ENCODE measurements around the gene MACROH2A2. TPM values are rescaled to one million over a fixed set of nuclear protein-coding genes. Genes with fewer than 3 reads are reported as not detected.

Gene MACROH2A2
- total and polyA plus RNA-seq, 2 of the 8 experiments (the other 6 are each of a cell fraction or from before 2014, with no cell fraction given), result 7.9 to 9.3 TPM

- H2BK20ac ChIP-seq (ENCODE audit: low read length), result no peak overlapping the region
- FAIRE-seq, result no peak
- no peaks in the 10 kb centered on the region for H3K79me1 ChIP-seq (ENCODE audit: low read depth, low read length)
- H3K9ac ChIP-seq (replicated peaks in 1 of 4; ENCODE audit: extremely low read depth in 1 of 4, low read depth in 3 of 4, low read length in 3 of 4), result no peak overlapping the region
- H3K9me3 ChIP-seq (ENCODE audit: insufficient read depth in 2 of 2, low read depth in 1 of 2, low read length in 1 of 2), result no peaks in the 10 kb centered on the region
- H3K79me2 ChIP-seq (ENCODE audit: control insufficient read depth in 1 of 2, insufficient read depth in 2 of 2, low read length in 2 of 2), result no peaks in the 10 kb centered on the region
- POLR2A ChIA-PET (ENCODE audit: partially characterized antibody), result no interaction called here
- H3K56ac ChIP-seq (replicated peaks; ENCODE audit: insufficient read length, low read depth, low read length), result no peak overlapping the region
- H4K91ac ChIP-seq (replicated peaks; ENCODE audit: insufficient read length, low read length), result no peak overlapping the region
- no peak overlapping the region for H4K8ac ChIP-seq (ENCODE audit: extremely low read depth, insufficient read depth, low read length)
- CTCF ChIA-PET (ENCODE audit: partially characterized antibody), result interaction anchor here (1.1 to 11.0 kb wide), 5 partner anchors 9 to 80 kb away, joined by 3 to 155 read pairs (median 10); partner anchors contain the start of gene TYSND1
- no peak overlapping the region for H3K14ac ChIP-seq (ENCODE audit: insufficient read length)
- no peak overlapping the region for H2AFZ ChIP-seq (ENCODE audit: low read length)
- no peak overlapping the region for H3K18ac ChIP-seq (ENCODE audit: extremely low read depth, low read length)
- H2AK5ac ChIP-seq (ENCODE audit: low read depth, low read length), result no peak overlapping the region
- no peak overlapping the region for H3K4me2 ChIP-seq (ENCODE audit: insufficient read depth in 1 of 2, low read depth in 2 of 2, low read length in 2 of 2)
- no peaks in the 10 kb centered on the region; a peak in 1 of 7 replicates for H3K4me1 ChIP-seq (replicated peaks in 1 of 4; ENCODE audit: control insufficient read depth in 3 of 4, insufficient read depth in 4 of 4, low read length in 3 of 4)
- no peak overlapping the region for H3K27ac ChIP-seq (ENCODE audit: low read depth, low read length)
- H3K27me3 ChIP-seq (replicated peaks in 1 of 4; ENCODE audit: control insufficient read depth in 3 of 4, extremely low read depth in 1 of 4, insufficient read depth in 3 of 4, low read length in 3 of 4), result no peaks in the 10 kb centered on the region
- no peak overlapping the region for H3K4ac ChIP-seq (replicated peaks; ENCODE audit: insufficient read length, low read depth, low read length)
- H3K36me3 ChIP-seq (ENCODE audit: control insufficient read depth in 2 of 4, insufficient read depth in 4 of 4, low read length in 3 of 4), result no peaks in the 10 kb centered on the region; a peak in 1 of 8 replicates
- no peak overlapping the region for H3K23ac ChIP-seq (ENCODE audit: insufficient read length)
- H3K4me3 ChIP-seq (ENCODE audit: extremely low read depth in 1 of 4, insufficient read depth in 2 of 4, low read depth in 3 of 4, low read length in 4 of 4), result no peak overlapping the region
- H2BK120ac ChIP-seq (replicated peaks; ENCODE audit: low read depth, low read length), result no peak overlapping the region
- no peak for DNase-seq (ENCODE audit: low read depth in 1 of 2, low spot score in 2 of 2)
- H2BK15ac ChIP-seq (ENCODE audit: low read length), result no peak overlapping the region
- no peaks in the 10 kb centered on the region for H3K23me2 ChIP-seq (ENCODE audit: low read depth, low read length)
- no peak overlapping the region for H2BK12ac ChIP-seq (ENCODE audit: low read depth, low read length)
- no peak overlapping the region for H4K5ac ChIP-seq (ENCODE audit: insufficient read length, low read depth, low read length)
- no peaks in the 10 kb centered on the region for H4K20me1 ChIP-seq (replicated peaks in 1 of 2; ENCODE audit: control insufficient read depth in 1 of 2, insufficient read depth in 2 of 2, low read length in 2 of 2)
- WGBS, 2 experiments (ENCODE audit: extremely low coverage in 1 of 2, insufficient coverage in 1 of 2, insufficient read length in 1 of 2, insufficient replicate concordance in 2 of 2, low coverage in 1 of 2, low lambda C conversion rate in 2 of 2, missing lambda C conversion rate in 1 of 2), result 100% methylated on average over 1 of the region's 1 CpG; no CpG with 5 or more reads in 1 of the 2 experiments
- no peak overlapping the region for H2BK5ac ChIP-seq (ENCODE audit: low read depth, low read length)
- no peak for TF ChIP-seq USF2 (IDR thresholded peaks at IDR 0.05; ENCODE audit: low read length)
- no peak for TF ChIP-seq HDAC2 (IDR thresholded peaks at IDR 0.05; ENCODE audit: borderline replicate concordance in 1 of 2, low read depth in 2 of 2, low read length in 2 of 2)
- no peak for TF ChIP-seq TBP (IDR thresholded peaks at IDR 0.05; ENCODE audit: low read depth, low read length)
- TF ChIP-seq KDM4A (IDR thresholded peaks at IDR 0.05; ENCODE audit: low read depth, low read length, severe bottlenecking), result no peak
- TF ChIP-seq GTF2F1 (IDR thresholded peaks at IDR 0.05; ENCODE audit: borderline replicate concordance, low read depth, low read length), result no peak
- TF ChIP-seq CBX5 (IDR thresholded peaks at IDR 0.05; ENCODE audit: low read depth, low read length), result no peak
- no peak for TF ChIP-seq TCF12 (IDR thresholded peaks at IDR 0.05; ENCODE audit: low read depth, low read length)
- TF ChIP-seq E2F6 (IDR thresholded peaks at IDR 0.05), result no peak
- TF ChIP-seq SIN3A (conservative IDR thresholded peaks at IDR 0.05 in 1 of 2, IDR thresholded peaks at IDR 0.05 in 1 of 2; ENCODE audit: low read depth in 1 of 2, low read length in 2 of 2), result no peak
- no peak for TF ChIP-seq RNF2 (IDR thresholded peaks at IDR 0.05; ENCODE audit: borderline replicate concordance, low read depth, low read length, missing control alignments, poor library complexity, severe bottlenecking)
- no peak for TF ChIP-seq POLR2A (IDR thresholded peaks at IDR 0.05; ENCODE audit: control extremely low read depth in 1 of 2, low read depth in 2 of 2, low read length in 2 of 2)
- TF ChIP-seq BCL11A (IDR thresholded peaks at IDR 0.05; ENCODE audit: low read depth in 2 of 2, low read length in 2 of 2), result no peak
Observed at GRCh38 chr10:70124415-70124814, 71.8 kb downstream of the MACROH2A2 start.
